ENCODE data around the gene ERC1.

GRCh38 chr12:1539135-1539534, 548.1 kb downstream of the ERC1 start:
- TF ChIP-seq EZH2 (IDR thresholded peaks at IDR 0.05) (no peak), POLR2AphosphoS5 (IDR thresholded peaks at IDR 0.05; ENCODE audit: borderline replicate concordance, low read depth, low read length) (no peak), FOXP2 (optimal IDR thresholded peaks at IDR 0.05; ENCODE audit: control extremely low read depth, extremely low read length, insufficient read depth) (no peak)
